ENCODE data around the gene STK24. TPM values are rescaled to one million over a fixed set of nuclear protein-coding genes. Genes with fewer than 3 reads are reported as not detected.
"Not testable (repeated sequence)": the region's sequence is repeated elsewhere in the genome, so short reads cannot be mapped to it uniquely, and the experiment has no call there.

STK24 gene
- total RNA-seq, 1 experiment from 2014 or later = 84.8 TPM

DNA sequence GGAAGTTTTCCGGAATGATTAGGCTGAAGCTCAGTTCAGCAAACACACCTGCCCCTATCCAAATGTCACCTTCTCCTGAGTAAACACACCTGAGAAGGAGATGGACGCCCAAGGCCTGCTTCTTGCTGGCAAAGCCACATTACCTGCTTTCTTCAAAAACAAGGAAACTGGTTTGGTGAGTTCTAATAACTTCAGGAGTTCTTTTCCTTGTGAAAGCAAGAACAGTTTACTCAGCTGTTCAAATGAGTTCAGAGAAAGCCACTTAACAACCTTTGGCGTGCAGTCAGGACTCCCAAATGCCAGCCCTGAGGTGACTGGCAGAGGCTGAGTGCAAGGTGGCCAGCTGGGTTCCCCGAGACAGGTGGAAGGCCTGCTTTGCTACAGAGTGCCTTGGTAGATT, 160.5 kb downstream of the STK24 start:
- ChIA-PET CTCF (no interaction called here), POLR2A (ENCODE audit: low non-redundant PET) (no interaction called here)
- Histone ChIP-seq H3K27ac (ENCODE audit: low read depth, low read length, poor library complexity, severe bottlenecking) (no peak overlapping the region), H3K4me3 (ENCODE audit: low read depth, low read length, poor library complexity, severe bottlenecking) (no peak overlapping the region), H3K4me1 (ENCODE audit: insufficient read depth, low read length, poor library complexity, severe bottlenecking) (no peaks in the 10 kb centered on the region), H3K27me3 (replicated peaks; ENCODE audit: insufficient read depth, low read depth, low read length, poor library complexity) (no peaks in the 10 kb centered on the region), H3K36me3 (ENCODE audit: insufficient read depth, low read length, poor library complexity, severe bottlenecking) (peaks cover 24% of the 10 kb centered on the region), H3K9me3 (ENCODE audit: low read depth, low read length, poor library complexity, severe bottlenecking) (no peaks in the 10 kb centered on the region)
- no peak for DNase-seq (ENCODE audit: low spot score)
- TF ChIP-seq EZH2 (IDR thresholded peaks at IDR 0.05; ENCODE audit: borderline replicate concordance, low read depth, low read length, poor library complexity, severe bottlenecking) = no peak
- TF ChIP-seq, protein P1, sequence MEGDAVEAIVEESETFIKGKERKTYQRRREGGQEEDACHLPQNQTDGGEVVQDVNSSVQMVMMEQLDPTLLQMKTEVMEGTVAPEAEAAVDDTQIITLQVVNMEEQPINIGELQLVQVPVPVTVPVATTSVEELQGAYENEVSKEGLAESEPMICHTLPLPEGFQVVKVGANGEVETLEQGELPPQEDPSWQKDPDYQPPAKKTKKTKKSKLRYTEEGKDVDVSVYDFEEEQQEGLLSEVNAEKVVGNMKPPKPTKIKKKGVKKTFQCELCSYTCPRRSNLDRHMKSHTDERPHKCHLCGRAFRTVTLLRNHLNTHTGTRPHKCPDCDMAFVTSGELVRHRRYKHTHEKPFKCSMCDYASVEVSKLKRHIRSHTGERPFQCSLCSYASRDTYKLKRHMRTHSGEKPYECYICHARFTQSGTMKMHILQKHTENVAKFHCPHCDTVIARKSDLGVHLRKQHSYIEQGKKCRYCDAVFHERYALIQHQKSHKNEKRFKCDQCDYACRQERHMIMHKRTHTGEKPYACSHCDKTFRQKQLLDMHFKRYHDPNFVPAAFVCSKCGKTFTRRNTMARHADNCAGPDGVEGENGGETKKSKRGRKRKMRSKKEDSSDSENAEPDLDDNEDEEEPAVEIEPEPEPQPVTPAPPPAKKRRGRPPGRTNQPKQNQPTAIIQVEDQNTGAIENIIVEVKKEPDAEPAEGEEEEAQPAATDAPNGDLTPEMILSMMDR (conservative IDR thresholded peaks at IDR 0.05; ENCODE audit: low read depth, low read length) = no peak
- BruUV-seq (replicated peaks) = no TSS peak
- intact Hi-C loops (cut with micrococcal nuclease; ENCODE audit: unreplicated experiment) = no loop called here

DNA sequence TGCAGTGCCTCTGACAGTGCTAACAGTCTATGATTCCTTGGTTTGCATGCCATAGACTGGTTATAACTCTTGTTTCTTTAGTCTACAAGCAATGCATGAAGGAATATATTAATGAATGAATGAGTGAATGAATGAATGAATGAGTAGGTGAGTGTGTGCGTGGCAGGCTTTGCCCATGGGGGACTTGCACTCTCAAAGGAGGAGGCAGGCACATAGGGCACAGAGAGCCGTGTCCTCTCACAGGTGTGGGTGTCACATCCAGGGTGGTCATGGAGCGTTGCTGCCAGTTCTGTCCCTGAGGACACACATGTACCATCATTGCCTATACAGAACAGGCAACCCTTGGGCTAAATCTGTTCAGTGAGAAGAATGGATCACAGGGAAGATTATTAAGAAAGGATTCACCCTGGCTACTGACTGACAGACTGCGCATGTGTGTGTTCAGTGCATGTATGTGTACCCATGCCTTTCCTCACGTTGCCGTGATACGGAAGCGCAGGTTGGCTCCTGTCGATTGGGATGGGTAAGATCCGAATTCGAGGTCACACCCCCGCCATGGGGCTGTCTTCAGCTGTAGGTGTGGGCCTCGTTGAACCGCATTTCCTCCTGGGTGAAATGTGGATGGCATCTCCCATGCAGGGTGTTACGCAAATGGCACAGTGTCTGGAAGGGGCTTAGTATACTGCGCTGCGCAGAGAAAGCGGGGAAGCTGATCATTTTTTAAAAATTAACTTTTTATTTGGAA, 161.4 kb downstream of the STK24 start:
- TF ChIP-seq EZH2 (IDR thresholded peaks at IDR 0.05; ENCODE audit: borderline replicate concordance, low read depth, low read length, poor library complexity, severe bottlenecking) = no peak
- TF ChIP-seq, protein P1 (conservative IDR thresholded peaks at IDR 0.05; ENCODE audit: low read depth, low read length) = no peak
- CTCF ChIA-PET = no interaction called here
- POLR2A ChIA-PET (ENCODE audit: low non-redundant PET) = no interaction called here
- Histone ChIP-seq H3K36me3 (ENCODE audit: insufficient read depth, low read length, poor library complexity, severe bottlenecking) (peaks cover 24% of the 10 kb centered on the region), H3K27me3 (replicated peaks; ENCODE audit: insufficient read depth, low read depth, low read length, poor library complexity) (no peaks in the 10 kb centered on the region), H3K4me3 (ENCODE audit: low read depth, low read length, poor library complexity, severe bottlenecking) (no peak overlapping the region), H3K9me3 (ENCODE audit: low read depth, low read length, poor library complexity, severe bottlenecking) (no peaks in the 10 kb centered on the region), H3K4me1 (ENCODE audit: insufficient read depth, low read length, poor library complexity, severe bottlenecking) (no peaks in the 10 kb centered on the region), H3K27ac (ENCODE audit: low read depth, low read length, poor library complexity, severe bottlenecking) (no peak overlapping the region)
- no peak for DNase-seq (ENCODE audit: low spot score)
- intact Hi-C loops (cut with micrococcal nuclease; ENCODE audit: unreplicated experiment) = no loop called here
- BruUV-seq (replicated peaks) = no TSS peak

DNA sequence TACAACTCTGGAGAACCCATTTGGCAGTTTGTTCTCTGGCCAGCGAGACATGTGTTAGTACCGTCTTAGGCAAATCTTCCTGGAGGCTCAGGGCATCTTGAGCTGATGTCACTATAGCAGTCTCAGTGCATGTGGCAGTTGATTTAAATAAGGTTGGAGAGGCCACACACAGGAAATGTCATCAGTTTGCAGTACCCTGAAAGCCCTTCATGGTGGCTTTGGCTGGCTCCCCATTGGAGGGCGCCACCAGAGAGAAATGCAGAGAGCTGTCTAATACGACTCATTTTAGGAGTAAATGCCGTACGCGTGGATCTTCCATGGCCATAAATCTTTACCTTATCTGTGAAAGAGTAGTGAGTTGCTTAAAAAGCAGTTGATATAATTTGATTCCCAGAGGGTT, 163.1 kb downstream of the STK24 start:
- H3K4me3 ChIP-seq (ENCODE audit: low read depth, low read length, poor library complexity, severe bottlenecking) = no peak overlapping the region
- POLR2A ChIA-PET (ENCODE audit: low non-redundant PET) = no interaction called here
- no peaks in the 10 kb centered on the region for H3K27me3 ChIP-seq (replicated peaks; ENCODE audit: insufficient read depth, low read depth, low read length, poor library complexity)
- no peak overlapping the region for H3K27ac ChIP-seq (ENCODE audit: low read depth, low read length, poor library complexity, severe bottlenecking)
- H3K9me3 ChIP-seq (ENCODE audit: low read depth, low read length, poor library complexity, severe bottlenecking) = no peaks in the 10 kb centered on the region
- no peak for DNase-seq (ENCODE audit: low spot score)
- no peak for TF ChIP-seq EZH2 (IDR thresholded peaks at IDR 0.05; ENCODE audit: borderline replicate concordance, low read depth, low read length, poor library complexity, severe bottlenecking)
- TF ChIP-seq, protein P1 (conservative IDR thresholded peaks at IDR 0.05; ENCODE audit: low read depth, low read length) = peak; percentile 36
- intact Hi-C loops (cut with micrococcal nuclease; ENCODE audit: unreplicated experiment) = no loop called here
- CTCF ChIA-PET = no interaction called here
- H3K4me1 ChIP-seq (ENCODE audit: insufficient read depth, low read length, poor library complexity, severe bottlenecking) = no peaks in the 10 kb centered on the region
- no TSS peak for BruUV-seq (replicated peaks)
- peaks cover 24% of the 10 kb centered on the region for H3K36me3 ChIP-seq (ENCODE audit: insufficient read depth, low read length, poor library complexity, severe bottlenecking)

DNA sequence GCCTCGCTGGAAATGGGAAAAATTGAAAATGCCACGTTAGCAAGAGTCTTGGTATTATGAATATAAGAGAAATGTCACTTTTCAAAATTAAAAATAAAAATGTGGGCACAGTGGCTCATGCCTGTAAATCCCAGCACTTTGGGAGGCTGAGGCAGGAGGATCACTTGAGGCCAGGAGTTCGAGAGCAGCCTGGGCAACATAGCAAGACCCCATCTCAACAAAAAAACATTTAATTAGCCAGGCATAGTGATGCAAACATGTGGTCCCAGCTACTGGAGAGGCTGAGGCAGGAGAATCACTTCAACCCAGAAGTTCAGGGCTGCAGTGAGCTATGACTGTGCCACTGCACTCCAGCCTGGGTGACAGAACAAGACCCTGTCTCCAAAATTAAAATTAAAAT, 163.6 kb downstream of the STK24 start:
- not testable (repeated sequence) for BruUV-seq (replicated peaks); H3K27ac ChIP-seq (ENCODE audit: low read depth, low read length, poor library complexity, severe bottlenecking)

More for the DNA sequence above, 163.6 kb downstream of the STK24 start:
- POLR2A ChIA-PET (ENCODE audit: low non-redundant PET); CTCF ChIA-PET; H3K27me3 ChIP-seq (replicated peaks; ENCODE audit: insufficient read depth, low read depth, low read length, poor library complexity); H3K4me3 ChIP-seq (ENCODE audit: low read depth, low read length, poor library complexity, severe bottlenecking); DNase-seq (ENCODE audit: low spot score); H3K4me1 ChIP-seq (ENCODE audit: insufficient read depth, low read length, poor library complexity, severe bottlenecking); intact Hi-C loops (cut with micrococcal nuclease; ENCODE audit: unreplicated experiment); H3K9me3 ChIP-seq (ENCODE audit: low read depth, low read length, poor library complexity, severe bottlenecking): not testable (repeated sequence)
- H3K36me3 ChIP-seq (ENCODE audit: insufficient read depth, low read length, poor library complexity, severe bottlenecking) = peaks cover 24% of the 10 kb centered on the region

Data from A673 (cell line).